GM06990 (cell line): ENCODE measurements around the gene NR0B1.

Experiments used
- DNase-seq: peaks from one replicate; pipeline ENCODE4 v3.0.0-alpha.2; 2011; ENCODE audit not compliant: insufficient read length; ENCODE audit errors: extremely low read depth
- H3K27me3 ChIP-seq: replicated peaks from 2 replicates; pipeline ENCODE4 v1.6.0; 2011; ENCODE audit warnings: low read length; ENCODE audit not compliant: control insufficient read depth, insufficient read depth
- H3K36me3 ChIP-seq: 2 replicates; pipeline ENCODE4 v1.5.1; 2011; ENCODE audit warnings: low read length; ENCODE audit not compliant: control insufficient read depth, insufficient read depth
- H3K4me3 ChIP-seq: replicated peaks from 2 replicates; pipeline ENCODE4 v1.5.1; 2011; ENCODE audit warnings: low read depth, mild to moderate bottlenecking, control low read depth, low read length
- CTCF ChIP-seq: IDR thresholded peaks from 2 replicates; pipeline ENCODE4 v1.5.1; 2011; ENCODE audit warnings: low read length, control low read depth, mild to moderate bottlenecking, inconsistent platforms; ENCODE audit not compliant: insufficient read depth, poor library complexity, severe bottlenecking

NR0B1 gene

GRCh38 chrX:30270639-30271038, 38.6 kb downstream of the NR0B1 start:
- Histone ChIP-seq H3K36me3 (no peaks in the 10 kb centered on the region), H3K27me3 (no peaks in the 10 kb centered on the region), H3K4me3 (no peak overlapping the region)
- TF ChIP-seq CTCF = no peak
- no peak for DNase-seq

- H3K4me3 ChIP-seq = no peak overlapping the region
- no peak for TF ChIP-seq CTCF
- H3K36me3 ChIP-seq = no peaks in the 10 kb centered on the region
- no peak for DNase-seq
- no peaks in the 10 kb centered on the region; the same call in 1 of the 2 replicates for H3K27me3 ChIP-seq
Observed at GRCh38 chrX:30262763-30263162, 46.4 kb downstream of the NR0B1 start.

GRCh38 chrX:30261012-30261411, 48.2 kb downstream of the NR0B1 start:
- Histone ChIP-seq H3K4me3 (no peak overlapping the region), H3K36me3 (no peaks in the 10 kb centered on the region), H3K27me3 (no peaks in the 10 kb centered on the region; the same call in 1 of the 2 replicates)
- DNase-seq = no peak
- TF ChIP-seq CTCF = no peak

- Histone ChIP-seq H3K4me3 (no peak overlapping the region), H3K27me3 (no peaks in the 10 kb centered on the region; the same call in 1 of the 2 replicates), H3K36me3 (no peaks in the 10 kb centered on the region)
- no peak for TF ChIP-seq CTCF
- no peak for DNase-seq
Observed at GRCh38 chrX:30259927-30260326, 49.3 kb downstream of the NR0B1 start.
